Peyer's patch (tissue), 4 donors: ENCODE data around the gene KMT2D. TPM values are rescaled to one million over a fixed set of nuclear protein-coding genes. Genes with fewer than 3 reads are reported as not detected.

Source experiments
- DNase-seq, 3 donors: peaks; one replicate each; pipeline ENCODE4 v3.0.0-alpha.2; 2017 to 2019
- H3K27ac ChIP-seq, 4 donors: fragments of 200-600 bp; sonication (generic); one replicate each; pipeline ENCODE4 v1.5.1; 2016 to 2019
- H3K27me3 ChIP-seq, 2 donors: fragments of 200-600 bp; sonication (generic); one replicate each; pipeline ENCODE4 v1.5.1; 2019
- H3K36me3 ChIP-seq, 3 donors: fragments of 200-600 bp; sonication (generic); one replicate each; pipeline ENCODE4 v1.5.1; 2016 to 2019
- H3K4me1 ChIP-seq, 4 donors: fragments of 200-600 bp; sonication (generic); one replicate each; pipeline ENCODE4 v1.5.1; 2016 to 2019
- H3K4me3 ChIP-seq, 4 donors: fragments of 200-600 bp; sonication (generic); 1 replicate in 3 of 4; 2 replicates in 1 of 4; pipeline ENCODE4 v1.5.1; 2016 to 2019; ENCODE audit warnings: mild to moderate bottlenecking in 1 of 4
- H3K9me3 ChIP-seq, 4 donors: fragments of 200-600 bp; sonication (generic); one replicate each; pipeline ENCODE4 v1.5.1; 2016 to 2019; ENCODE audit warnings: mild to moderate bottlenecking in 1 of 4
- POLR2A ChIP-seq, 2 donors: fragments of 450-650 bp; IDR thresholded peaks; one replicate each; pipeline ENCODE4 v1.5.1; 2017; ENCODE audit warnings: antibody characterized with exemption in 2 of 2, mild to moderate bottlenecking in 2 of 2, moderate library complexity in 2 of 2
- total RNA-seq, 4 donors: library from RNA; depleted of rRNA; stranded (reverse); fragments of >200 nt; gene quantifications; one replicate each; pipeline ENCODE4 v1.1.0, GENCODE V29; 2016
- TF ChIP-seq, protein P1 (sequence below), 6 experiments: fragments of 450-650 bp in 4 of 6; fragments of 200-600 bp in 2 of 6; sonication (generic) in 1 of 6; IDR thresholded peaks; one replicate each; pipeline ENCODE4 v1.5.1; 2017 to 2019; ENCODE audit warnings: antibody characterized with exemption in 6 of 6, mild to moderate bottlenecking in 3 of 6, moderate library complexity in 1 of 6

Gene KMT2D
- total RNA-seq, 4 donors from 2014 or later: 126 to 161 (median 146) TPM

DNA sequence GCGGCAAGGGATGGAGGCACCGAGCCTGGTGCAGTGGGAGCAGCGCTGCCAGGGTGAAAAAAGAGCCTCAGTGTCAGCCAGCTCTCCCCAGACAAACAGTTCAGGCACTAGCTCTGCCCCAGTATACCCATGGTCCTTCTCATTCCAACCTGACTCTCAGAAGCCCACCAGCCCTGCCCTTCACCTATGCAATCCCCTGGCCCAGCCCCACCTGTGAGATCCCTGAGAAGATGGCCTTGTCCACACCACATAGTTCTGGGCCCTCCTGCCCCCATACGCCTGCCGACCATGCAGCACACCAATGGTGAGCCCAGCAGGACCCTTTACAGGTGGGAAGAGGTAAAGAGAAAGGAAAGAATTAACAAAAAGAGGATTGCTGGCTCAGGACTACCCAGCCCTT lies 6.5 kb downstream of the KMT2D start:
- no peak overlapping the region for H3K27ac ChIP-seq
- H3K4me3 ChIP-seq: no peak overlapping the region
- TF ChIP-seq, protein P1, sequence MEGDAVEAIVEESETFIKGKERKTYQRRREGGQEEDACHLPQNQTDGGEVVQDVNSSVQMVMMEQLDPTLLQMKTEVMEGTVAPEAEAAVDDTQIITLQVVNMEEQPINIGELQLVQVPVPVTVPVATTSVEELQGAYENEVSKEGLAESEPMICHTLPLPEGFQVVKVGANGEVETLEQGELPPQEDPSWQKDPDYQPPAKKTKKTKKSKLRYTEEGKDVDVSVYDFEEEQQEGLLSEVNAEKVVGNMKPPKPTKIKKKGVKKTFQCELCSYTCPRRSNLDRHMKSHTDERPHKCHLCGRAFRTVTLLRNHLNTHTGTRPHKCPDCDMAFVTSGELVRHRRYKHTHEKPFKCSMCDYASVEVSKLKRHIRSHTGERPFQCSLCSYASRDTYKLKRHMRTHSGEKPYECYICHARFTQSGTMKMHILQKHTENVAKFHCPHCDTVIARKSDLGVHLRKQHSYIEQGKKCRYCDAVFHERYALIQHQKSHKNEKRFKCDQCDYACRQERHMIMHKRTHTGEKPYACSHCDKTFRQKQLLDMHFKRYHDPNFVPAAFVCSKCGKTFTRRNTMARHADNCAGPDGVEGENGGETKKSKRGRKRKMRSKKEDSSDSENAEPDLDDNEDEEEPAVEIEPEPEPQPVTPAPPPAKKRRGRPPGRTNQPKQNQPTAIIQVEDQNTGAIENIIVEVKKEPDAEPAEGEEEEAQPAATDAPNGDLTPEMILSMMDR (IDR thresholded peaks at IDR 0.05): no peak
- no peak for TF ChIP-seq POLR2A (IDR thresholded peaks at IDR 0.05)
- H3K27me3 ChIP-seq: no peaks in the 10 kb centered on the region
- H3K4me1 ChIP-seq: peaks cover 0 to 38% (median 23%) of the 10 kb centered on the region in 4 donors
- H3K36me3 ChIP-seq: peaks cover 0 to 60% (median 2%) of the 10 kb centered on the region in 3 donors
- H3K9me3 ChIP-seq: no peaks in the 10 kb centered on the region
- no peak for DNase-seq

DNA sequence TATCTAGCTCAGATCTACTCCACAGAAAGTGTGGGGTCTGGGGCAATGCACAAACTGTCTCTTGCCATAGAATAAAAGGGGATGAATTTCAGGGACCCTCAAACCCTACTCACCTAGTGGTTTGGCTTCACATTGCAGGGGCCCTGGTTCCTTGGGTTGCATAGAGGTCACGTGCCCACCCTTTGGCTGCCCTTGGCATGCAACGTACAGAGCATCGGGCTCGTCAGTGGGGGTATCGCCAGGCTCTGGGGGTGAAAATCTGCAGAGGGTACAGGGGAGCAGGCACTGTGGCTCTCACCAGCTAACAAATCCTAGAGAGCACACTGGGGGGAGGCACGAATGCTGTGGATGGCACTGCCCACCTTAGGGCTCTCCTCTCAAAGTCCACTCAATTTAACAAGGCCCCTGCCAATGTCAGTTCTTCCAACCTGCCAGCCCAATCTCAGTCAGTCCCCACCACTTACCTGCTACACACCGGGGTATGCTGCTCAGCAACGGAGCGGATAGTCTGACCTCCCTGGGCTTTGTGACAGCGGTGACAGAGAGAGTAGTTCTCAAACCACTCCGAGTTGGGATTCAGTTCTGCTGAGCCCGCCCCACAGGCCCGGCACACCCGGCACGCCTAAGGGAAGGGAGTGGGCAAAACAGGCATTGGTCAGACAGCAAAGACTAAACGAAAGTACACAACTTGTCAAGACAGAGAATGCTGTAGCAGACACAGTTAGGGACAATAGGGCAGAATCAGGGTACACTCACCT lies 8.0 kb downstream of the KMT2D start:
- H3K9me3 ChIP-seq: no peaks in the 10 kb centered on the region
- no peak for TF ChIP-seq POLR2A (IDR thresholded peaks at IDR 0.05)
- TF ChIP-seq, protein P1 (IDR thresholded peaks at IDR 0.05): no peak
- H3K4me1 ChIP-seq: peaks cover 0 to 26% (median 18%) of the 10 kb centered on the region in 4 donors
- H3K36me3 ChIP-seq: peaks cover 0 to 75% (median 2%) of the 10 kb centered on the region in 3 donors
- H3K4me3 ChIP-seq: no peak overlapping the region
- no peak for DNase-seq
- H3K27me3 ChIP-seq: no peaks in the 10 kb centered on the region
- H3K27ac ChIP-seq: no peak overlapping the region

DNA sequence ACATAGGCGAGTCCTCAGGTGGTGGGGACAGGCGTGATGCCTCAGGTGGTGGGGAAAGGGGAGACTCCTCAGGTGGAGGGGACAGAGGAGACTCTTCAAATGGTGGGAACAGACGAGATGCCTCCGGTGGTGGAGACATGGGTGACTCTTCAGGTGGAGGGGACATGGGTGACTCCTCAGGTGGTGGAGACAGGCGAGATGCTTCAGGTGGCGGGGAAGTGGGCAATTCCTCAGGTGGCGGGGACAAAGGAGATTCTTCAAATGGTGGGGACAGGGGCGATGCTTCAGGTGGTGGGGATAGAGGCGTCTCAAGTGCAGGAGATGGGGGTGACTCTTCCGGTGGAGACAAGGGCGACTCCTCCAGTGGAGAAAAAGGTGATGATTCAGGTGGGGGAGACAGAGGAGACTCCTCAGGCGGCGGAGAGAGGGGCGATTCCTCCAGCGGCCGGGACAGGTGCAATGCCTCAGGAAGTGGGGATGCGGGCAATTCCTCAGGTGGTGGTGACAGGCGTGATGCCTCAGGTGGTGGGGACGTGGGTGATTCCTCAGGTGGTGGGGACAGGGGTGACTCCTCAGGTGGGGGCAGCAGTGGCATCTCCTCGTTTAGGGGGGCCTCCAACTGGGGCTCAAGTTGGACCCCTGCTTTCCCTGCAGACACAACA lies 8.7 kb downstream of the KMT2D start:
- no peak overlapping the region for H3K4me3 ChIP-seq
- no peaks in the 10 kb centered on the region for H3K9me3 ChIP-seq
- TF ChIP-seq, protein P1 (IDR thresholded peaks at IDR 0.05): no peak
- TF ChIP-seq POLR2A (IDR thresholded peaks at IDR 0.05): no peak
- H3K36me3 ChIP-seq: peaks cover 0 to 82% (median 2%) of the 10 kb centered on the region in 3 donors
- peaks cover 0 to 18% (median 14%) of the 10 kb centered on the region in 4 donors for H3K4me1 ChIP-seq
- H3K27me3 ChIP-seq: no peaks in the 10 kb centered on the region
- no peak overlapping the region for H3K27ac ChIP-seq
- no peak for DNase-seq

DNA sequence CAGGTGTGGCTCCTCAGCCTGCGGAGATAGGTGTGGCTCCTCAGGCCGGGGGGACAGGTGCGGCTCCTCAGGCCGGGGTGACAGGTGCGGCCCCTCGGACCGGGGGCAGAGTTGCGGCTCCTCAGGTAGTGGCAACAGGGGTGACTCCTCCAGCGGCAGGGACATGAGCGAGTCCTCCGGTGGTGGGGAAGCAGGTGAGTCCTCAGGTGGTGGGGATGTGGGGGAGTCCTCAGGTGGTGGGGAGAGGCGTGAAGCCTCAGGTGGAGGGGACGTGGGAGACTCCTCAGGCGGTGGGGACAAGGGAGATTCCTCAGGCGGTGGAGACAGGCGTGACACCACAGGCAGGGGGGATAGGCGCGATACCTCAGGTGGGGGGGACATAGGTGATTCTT lies 9.2 kb downstream of the KMT2D start:
- peaks cover 0 to 13% (median 9%) of the 10 kb centered on the region in 4 donors for H3K4me1 ChIP-seq
- peaks cover 0 to 88% (median 2%) of the 10 kb centered on the region in 3 donors for H3K36me3 ChIP-seq
- TF ChIP-seq POLR2A (IDR thresholded peaks at IDR 0.05): no peak
- TF ChIP-seq, protein P1 (IDR thresholded peaks at IDR 0.05): no peak
- H3K4me3 ChIP-seq: no peak overlapping the region
- H3K27ac ChIP-seq: no peak overlapping the region
- no peaks in the 10 kb centered on the region for H3K9me3 ChIP-seq
- no peak for DNase-seq
- H3K27me3 ChIP-seq: no peaks in the 10 kb centered on the region

DNA sequence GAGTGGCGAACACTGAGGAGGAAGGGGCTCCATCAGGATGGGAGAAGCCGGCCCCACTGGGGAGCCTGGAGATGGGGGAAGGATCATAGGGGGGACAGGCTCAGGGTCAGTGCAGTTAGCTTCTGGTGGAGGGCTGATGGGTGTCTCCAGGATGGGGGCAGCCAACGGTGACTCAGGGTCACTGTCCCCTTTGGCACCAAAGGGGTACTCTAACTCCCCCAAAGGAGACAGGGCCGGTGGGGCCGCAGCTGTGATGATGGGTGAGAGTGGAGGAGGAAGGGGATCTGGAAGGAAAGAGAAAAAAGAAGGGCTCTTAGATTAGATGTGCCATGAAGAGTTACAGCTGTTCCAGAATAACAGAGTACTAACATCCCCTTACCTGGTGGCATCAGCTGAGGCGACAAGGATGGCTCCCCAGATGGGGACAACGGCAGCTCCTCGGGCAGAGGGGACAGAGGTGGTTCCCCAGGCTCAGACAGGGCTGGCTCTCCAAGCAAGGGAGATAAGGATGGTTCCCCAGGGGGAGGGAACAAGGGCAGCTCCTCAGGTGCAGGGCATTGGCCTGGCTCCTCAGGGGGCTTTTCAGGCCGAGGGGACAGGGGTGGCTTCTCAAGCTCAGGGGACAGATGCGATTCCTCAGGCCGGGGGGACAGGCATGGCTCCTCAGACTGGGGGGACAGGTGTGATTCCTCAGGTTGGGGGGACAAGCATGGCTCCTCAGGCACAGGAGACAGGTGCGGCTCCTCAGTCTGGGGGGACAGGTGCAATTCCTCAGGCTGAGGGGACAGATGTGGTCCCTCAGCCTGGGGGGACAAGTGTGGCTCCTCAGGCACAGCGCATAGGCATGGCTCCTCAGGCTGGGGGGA lies 9.9 kb downstream of the KMT2D start:
- TF ChIP-seq, protein P1 (IDR thresholded peaks at IDR 0.05): no peak
- no peak for TF ChIP-seq POLR2A (IDR thresholded peaks at IDR 0.05)
- Histone ChIP-seq H3K4me1 (peaks cover 0 to 7% (median 4%) of the 10 kb centered on the region in 4 donors), H3K27ac (no peak overlapping the region), H3K27me3 (no peaks in the 10 kb centered on the region), H3K9me3 (no peaks in the 10 kb centered on the region), H3K36me3 (peaks cover 0 to 94% (median 2%) of the 10 kb centered on the region in 3 donors), H3K4me3 (no peak overlapping the region)
- DNase-seq: no peak
